Pancreas (tissue), 10 donors: ENCODE data around the gene SYT8. TPM values are rescaled to one million over a fixed set of nuclear protein-coding genes. Genes with fewer than 3 reads are reported as not detected.
"Not testable (repeated sequence)": the region's sequence is repeated elsewhere in the genome, so short reads cannot be mapped to it uniquely, and the experiment has no call there.

ENCODE experiments used
- ATAC-seq, 4 donors: fragments of 200-7000 bp; cut with Tn5 transposase; one replicate each; pipeline versions ENCODE4 v1.8.0 to v1.9.1; 2020; ENCODE audit warnings: mild to moderate bottlenecking in 4 of 4, moderate library complexity in 4 of 4
- DNase-seq, 6 donors: peaks; one replicate each; pipeline ENCODE4 v3.0.0-alpha.2; 2020
- FAIRE-seq: peaks from 2 replicates; lab custom pipeline; 2012; peaks lifted over from hg19 to GRCh38; lab: Jason Lieb, UNC
- H3K27ac ChIP-seq, 4 donors: fragments of 200-600 bp; sonication (generic); 1 replicate in 3 of 4; 2 replicates in 1 of 4; pipeline versions ENCODE4 v1.5.0 to v1.8.0; 2020
- H3K27me3 ChIP-seq, 4 donors: fragments of 200-600 bp; one replicate each; pipeline ENCODE4 v1.8.0; 2021
- H3K36me3 ChIP-seq, 3 donors: fragments of 200-600 bp; sonication (generic) in 1 of 3; one replicate each; pipeline versions ENCODE4 v1.5.0 to v1.8.0; 2020 to 2021
- H3K4me1 ChIP-seq, 3 donors: fragments of 200-600 bp; one replicate each; pipeline ENCODE4 v1.8.0; 2021
- H3K4me3 ChIP-seq, 4 donors: fragments of 200-600 bp; sonication (generic) in 2 of 4; one replicate each; pipeline versions ENCODE4 v1.5.0 to v1.8.0; 2020 to 2021
- H3K9me3 ChIP-seq, 4 donors: fragments of 200-600 bp; one replicate each; pipeline ENCODE4 v1.8.0; 2021
- CTCF ChIP-seq, 4 donors: fragments of 200-600 bp; sonication (generic) in 3 of 4; IDR thresholded peaks; one replicate each; pipeline versions ENCODE4 v1.5.0 to v1.8.0; 2021; ENCODE audit warnings: antibody characterized with exemption in 4 of 4
- WGBS, 2 donors: extraction: QIAGEN DNeasy Blood & Tissue Kit; methylation state at CpG; one replicate each; pipeline ENCODE4 v1.1.7; 2013; 5-methylcytosine and 5-hydroxymethylcytosine counted together
- intact Hi-C, 3 donors: fragments of 100-400 bp; cut with DNase I; formaldehyde crosslinking; loops; one replicate each; pipeline versions ENCODE4 v1.11.1 to v1.14.2; 2022
- polyA plus RNA-seq, 2 donors: library from polyadenylated mRNA; stranded (reverse); fragments of 200-250 nt; gene quantifications; one replicate each; pipeline ENCODE4 v1.2.3, GENCODE V29; 2013
- total RNA-seq, 6 donors: library from RNA; stranded (reverse); fragmentation: NEBNext Ultra II Directional in 4 of 6; extraction: Animal tissue kit (Norgen Biotek cat#: 25700) in 4 of 6; gene quantifications; one replicate each; pipeline versions ENCODE4 v1.2.1 to v1.2.4, GENCODE V29; 2021 to 2023
- donor health status: healthy with polysubstance abuse.
- donor health status: DM: no; HTN: no; CAD: no; lungs with moderate emphysema.
- donor health status: DM: no; HTN: no; CAD: no.
- donor health status: control.
- donor health status: control.
- donor health status: Bipolar disorder and iron deficiency.
- donor health status: DM: yes; HTN: yes; CAD: no.
- donor health status: DM: no; HTN: no; CAD: no.
- donor health status: DM: no; HTN: no; CAD: no.
- donor health status: DM: yes; HTN: yes; CAD: no.

The SYT8 gene
- total and polyA plus RNA-seq, 8 donors = 3.6 to 64.8 (median 16.9) TPM

GRCh38 chr11:1875093-1875850, 40.5 kb downstream of the SYT8 start:
- H3K36me3 ChIP-seq = no peaks in the 10 kb centered on the region
- FAIRE-seq = no peak
- no peak for TF ChIP-seq CTCF (IDR thresholded peaks at IDR 0.05)

GRCh38 chr11:1875851-1876301, 41.1 kb downstream of the SYT8 start:
- H3K4me3 ChIP-seq, intact Hi-C loops, H3K9me3 ChIP-seq, H3K4me1 ChIP-seq, ATAC-seq, H3K27ac ChIP-seq, H3K27me3 ChIP-seq, H3K36me3 ChIP-seq, FAIRE-seq: not testable (repeated sequence)
- 74% methylated on average over 12 to 13 of the region's 13 CpGs for WGBS, 2 donors
- peak in 3 of 6 donors; percentile 4 to 63 (median 29) for DNase-seq

More at GRCh38 chr11:1875093-1875850, 40.5 kb downstream of the SYT8 start:
- 75% methylated on average over 25 to 28 of the region's 28 CpGs for WGBS, 2 donors
- no peak for ATAC-seq
- H3K4me1 ChIP-seq = peaks cover 4 to 9% (median 5%) of the 10 kb centered on the region in 3 donors
- H3K4me3 ChIP-seq = no peak overlapping the region
- DNase-seq = peak in 4 of 6 donors; percentile 5 to 68 (median 46)
- no peaks in the 10 kb centered on the region for H3K9me3 ChIP-seq
- intact Hi-C loops = no loop called here
- no peak overlapping the region for H3K27ac ChIP-seq
- no peaks in the 10 kb centered on the region for H3K27me3 ChIP-seq

GRCh38 chr11:1876361-1877063, 41.7 kb downstream of the SYT8 start:
- H3K27me3 ChIP-seq = no peaks in the 10 kb centered on the region
- peak; percentile 10 to 18 (median 16) for TF ChIP-seq CTCF (IDR thresholded peaks at IDR 0.05)
- DNase-seq (peak in 5 of 6 donors; percentile 23 to 87 (median 66)), ATAC-seq (peak in 3 of 4 donors; percentile 26 to 55 (median 46)), FAIRE-seq (no peak)
- 42 to 56% methylated on average over 26 of the region's 26 CpGs for WGBS, 2 donors
- intact Hi-C loops = no loop called here
- no peaks in the 10 kb centered on the region for H3K9me3 ChIP-seq
- no peaks in the 10 kb centered on the region for H3K4me1 ChIP-seq
- no peaks in the 10 kb centered on the region for H3K36me3 ChIP-seq
- H3K27ac ChIP-seq = no peak overlapping the region
- no peak overlapping the region for H3K4me3 ChIP-seq

GRCh38 chr11:1877211-1878136, 42.7 kb downstream of the SYT8 start:
- no peak overlapping the region for H3K27ac ChIP-seq
- ATAC-seq (no peak), DNase-seq (peak in 5 of 6 donors; percentile 27 to 89 (median 73)), FAIRE-seq (no peak)
- no peaks in the 10 kb centered on the region for H3K4me1 ChIP-seq
- intact Hi-C loops = no loop called here
- H3K4me3 ChIP-seq = no peak overlapping the region
- H3K9me3 ChIP-seq = no peaks in the 10 kb centered on the region
- no peak for TF ChIP-seq CTCF (IDR thresholded peaks at IDR 0.05)
- H3K27me3 ChIP-seq = no peaks in the 10 kb centered on the region
- WGBS, 2 donors = 60 to 64% methylated on average over 31 to 33 of the region's 33 CpGs
- no peaks in the 10 kb centered on the region for H3K36me3 ChIP-seq
